Neural cell (in vitro differentiated cells): ENCODE measurements around the gene NPFFR1.

Source experiments
- EZH2 ChIP-seq: fragments of 200-600, 300-800 bp; shearing (Covaris generic), sonication (generic); IDR thresholded peaks from 2 replicates; pipeline ENCODE4 v1.6.1; 2014; ENCODE audit warnings: antibody characterized with exemption, low read length, borderline replicate concordance, mild to moderate bottlenecking; ENCODE audit not compliant: insufficient read depth, poor library complexity, severe bottlenecking
- MXI1 ChIP-seq: fragments of 450-650 bp; conservative IDR thresholded peaks from 2 replicates; pipeline ENCODE4 v1.6.1; 2014; ENCODE audit warnings: antibody characterized with exemption, mild to moderate bottlenecking; ENCODE audit not compliant: poor library complexity, severe bottlenecking
- RAD21 ChIP-seq: fragments of 450-650 bp; conservative IDR thresholded peaks from 2 replicates; pipeline ENCODE4 v1.6.1; 2014; ENCODE audit warnings: antibody characterized with exemption, mild to moderate bottlenecking, moderate library complexity
- TF ChIP-seq, protein P1 (sequence below): fragments of 450-650 bp; IDR thresholded peaks from 2 replicates; pipeline ENCODE4 v1.5.1; 2014; ENCODE audit warnings: antibody characterized with exemption, mild to moderate bottlenecking, moderate library complexity; ENCODE audit not compliant: poor library complexity, severe bottlenecking

DNA sequence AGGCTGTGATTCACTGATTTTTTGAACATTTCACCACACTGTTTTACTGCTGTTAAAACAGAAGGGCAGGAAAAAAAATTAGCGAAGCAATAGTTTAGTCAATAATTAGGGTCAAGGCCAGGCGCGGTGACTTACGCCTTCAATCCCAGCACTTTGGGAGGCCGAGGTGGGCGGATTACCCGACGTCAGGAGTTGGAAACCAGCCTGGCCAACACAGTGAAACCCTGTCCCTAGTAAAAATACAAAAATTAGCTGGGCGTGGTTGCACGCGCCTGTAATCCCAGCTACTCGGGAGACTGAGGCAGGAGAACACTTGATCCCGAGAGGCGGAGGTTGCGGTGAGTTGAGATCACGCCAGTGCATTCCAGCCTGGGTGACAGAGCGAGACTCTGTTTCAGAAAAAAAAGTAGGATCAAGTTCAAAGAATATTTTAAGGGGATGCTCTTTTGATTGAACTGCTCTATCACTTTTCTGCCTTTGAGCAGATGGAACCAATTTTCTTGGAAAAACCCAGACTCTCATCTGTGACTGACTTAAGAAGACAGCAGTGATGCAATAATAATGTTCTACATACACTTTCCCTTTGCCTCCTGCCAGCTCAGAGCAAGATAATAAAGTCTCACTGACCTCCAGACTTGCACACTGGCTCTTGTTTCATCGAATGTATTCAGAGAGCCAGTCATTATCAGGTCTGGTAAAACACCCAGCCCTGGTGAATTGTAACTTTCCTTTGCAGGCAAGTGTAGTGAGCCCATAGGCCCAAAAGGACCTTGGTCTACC lies 48.9 kb downstream of the NPFFR1 start:
- TF ChIP-seq, protein P1, sequence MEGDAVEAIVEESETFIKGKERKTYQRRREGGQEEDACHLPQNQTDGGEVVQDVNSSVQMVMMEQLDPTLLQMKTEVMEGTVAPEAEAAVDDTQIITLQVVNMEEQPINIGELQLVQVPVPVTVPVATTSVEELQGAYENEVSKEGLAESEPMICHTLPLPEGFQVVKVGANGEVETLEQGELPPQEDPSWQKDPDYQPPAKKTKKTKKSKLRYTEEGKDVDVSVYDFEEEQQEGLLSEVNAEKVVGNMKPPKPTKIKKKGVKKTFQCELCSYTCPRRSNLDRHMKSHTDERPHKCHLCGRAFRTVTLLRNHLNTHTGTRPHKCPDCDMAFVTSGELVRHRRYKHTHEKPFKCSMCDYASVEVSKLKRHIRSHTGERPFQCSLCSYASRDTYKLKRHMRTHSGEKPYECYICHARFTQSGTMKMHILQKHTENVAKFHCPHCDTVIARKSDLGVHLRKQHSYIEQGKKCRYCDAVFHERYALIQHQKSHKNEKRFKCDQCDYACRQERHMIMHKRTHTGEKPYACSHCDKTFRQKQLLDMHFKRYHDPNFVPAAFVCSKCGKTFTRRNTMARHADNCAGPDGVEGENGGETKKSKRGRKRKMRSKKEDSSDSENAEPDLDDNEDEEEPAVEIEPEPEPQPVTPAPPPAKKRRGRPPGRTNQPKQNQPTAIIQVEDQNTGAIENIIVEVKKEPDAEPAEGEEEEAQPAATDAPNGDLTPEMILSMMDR: no peak
- TF ChIP-seq EZH2 (no peak), MXI1 (no peak), RAD21 (no peak)
